HG02870 (cell line): ENCODE measurements around the gene FNIP2.
A peak's percentile ranks its signal among the peaks of the same experiment; 100 is the strongest.

Experiments used
- ATAC-seq: cut with Tn5 transposase; IDR thresholded peaks from one replicate; pipeline ENCODE4 v1.9.1; 2021; ENCODE audit warnings: mild to moderate bottlenecking, moderate library complexity; ENCODE audit not compliant: unreplicated experiment

Gene FNIP2

GRCh38 chr4:158835226-158836001 lies 66.6 kb downstream of the FNIP2 start:
- no peak for ATAC-seq

DNA sequence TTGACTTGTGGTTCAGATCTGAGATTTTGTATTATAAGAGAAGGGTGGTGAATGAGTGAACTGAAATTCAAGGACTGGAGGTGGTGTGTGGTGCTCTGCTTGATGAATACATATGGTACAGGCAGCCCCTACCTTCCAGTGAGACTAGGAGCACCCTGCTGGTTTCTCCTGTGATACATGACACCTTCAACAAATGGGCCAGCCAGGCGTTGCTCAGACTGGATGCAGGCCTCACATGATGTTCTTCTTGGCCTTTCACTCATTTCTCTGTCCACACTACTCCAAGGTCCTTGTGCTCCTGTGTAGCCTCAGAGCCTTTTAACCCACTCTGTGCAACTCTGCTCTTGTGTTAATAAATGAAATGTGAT lies 67.2 kb downstream of the FNIP2 start:
- ATAC-seq, result no peak

- no peak for ATAC-seq
Observed at GRCh38 chr4:158836828-158837449, 68.1 kb downstream of the FNIP2 start.

- no peak for ATAC-seq
Observed at GRCh38 chr4:158837527-158838141, 68.8 kb downstream of the FNIP2 start.

GRCh38 chr4:158840131-158840530 lies 71.3 kb downstream of the FNIP2 start:
- no peak for ATAC-seq

DNA sequence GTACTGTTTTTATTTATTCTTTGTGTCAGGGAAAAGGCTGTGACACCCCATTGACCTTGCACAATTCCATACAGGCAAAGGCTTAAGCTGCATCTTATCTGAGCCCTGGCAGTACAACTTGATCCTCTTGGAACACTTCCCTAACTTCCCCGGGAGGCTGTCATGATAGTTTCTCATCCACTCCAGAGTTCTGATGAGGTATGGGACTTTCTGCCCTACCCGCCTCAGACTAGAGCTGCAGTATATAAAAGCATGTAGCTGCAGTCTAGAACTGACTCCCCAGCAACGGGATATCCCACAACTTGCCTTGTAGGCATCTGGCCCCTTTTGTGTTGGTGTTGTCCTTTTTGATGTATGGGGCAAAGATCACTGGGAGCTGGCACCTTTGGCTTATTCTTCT lies 72.7 kb downstream of the FNIP2 start:
- no peak for ATAC-seq

DNA sequence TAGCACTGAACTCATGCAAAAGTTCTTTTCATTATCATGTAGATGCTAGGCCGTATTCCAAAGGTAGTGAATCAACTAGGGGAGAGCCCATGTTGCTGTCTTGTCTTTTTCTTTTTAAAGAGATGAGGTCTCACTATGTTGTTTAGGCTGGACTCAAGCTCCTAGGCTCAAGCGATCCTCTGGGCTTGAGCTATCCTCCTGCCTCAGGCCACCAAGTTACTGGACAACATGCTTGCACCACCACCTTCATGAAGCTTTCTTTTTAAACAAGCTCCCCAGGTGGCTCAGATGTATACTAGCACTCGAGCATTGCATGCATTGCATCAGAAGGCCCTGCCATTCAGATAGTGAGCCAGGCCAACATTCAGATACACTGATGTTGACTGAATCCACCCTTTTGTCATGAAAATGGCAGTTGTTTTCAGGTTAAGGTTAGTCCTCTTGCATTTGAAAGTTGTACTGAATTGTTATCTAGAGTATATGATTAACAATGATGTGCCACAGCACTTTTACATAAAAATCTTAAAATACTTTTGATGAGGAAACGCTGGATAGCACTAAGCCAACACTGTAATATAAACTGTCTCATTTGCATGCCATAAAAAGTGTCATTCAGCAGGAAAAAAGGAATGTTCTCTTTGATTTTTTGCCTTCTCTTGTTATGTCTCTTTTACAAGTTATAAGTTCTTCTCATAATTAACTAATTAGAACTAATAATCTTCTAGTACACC lies 76.7 kb downstream of the FNIP2 start:
- no peak for ATAC-seq

DNA sequence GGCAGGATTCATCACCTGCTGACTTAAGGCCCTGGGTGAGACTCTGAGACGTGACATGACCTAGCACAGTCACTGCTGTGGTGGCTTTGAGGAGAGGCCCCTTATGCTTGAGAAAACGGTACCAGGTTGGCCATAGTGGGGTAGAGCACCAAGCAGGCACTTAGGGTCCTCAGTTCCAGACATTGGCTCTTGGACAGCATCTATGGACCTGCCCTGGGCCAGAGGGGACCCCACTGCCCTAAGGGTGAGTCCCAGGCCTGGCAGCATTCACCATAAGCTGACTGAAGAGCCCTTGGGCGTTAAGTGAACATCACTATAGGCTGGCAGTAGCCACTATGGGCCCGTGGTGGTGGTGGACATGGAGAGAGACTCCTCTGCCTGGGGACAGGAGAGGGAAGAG lies 78.7 kb downstream of the FNIP2 start:
- no peak for ATAC-seq

DNA sequence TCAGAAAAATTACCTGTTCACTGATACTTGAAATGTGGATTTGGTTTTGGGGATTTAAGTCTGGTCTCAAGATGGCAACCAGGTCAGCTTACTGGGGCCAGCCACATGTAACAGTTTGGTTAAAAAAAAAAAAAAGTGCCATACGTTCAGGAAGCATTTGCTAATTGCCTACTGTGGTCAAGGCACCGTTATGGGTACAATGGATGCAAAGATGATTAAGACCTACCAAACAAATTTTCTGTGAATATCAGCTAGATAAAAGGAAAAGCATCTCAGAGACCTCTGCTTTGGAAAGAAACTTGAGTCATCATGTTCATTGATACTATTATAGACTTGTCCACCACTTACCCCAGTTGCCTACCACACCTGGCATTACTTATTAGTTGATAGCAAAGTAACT lies 80.9 kb downstream of the FNIP2 start:
- no peak for ATAC-seq

DNA sequence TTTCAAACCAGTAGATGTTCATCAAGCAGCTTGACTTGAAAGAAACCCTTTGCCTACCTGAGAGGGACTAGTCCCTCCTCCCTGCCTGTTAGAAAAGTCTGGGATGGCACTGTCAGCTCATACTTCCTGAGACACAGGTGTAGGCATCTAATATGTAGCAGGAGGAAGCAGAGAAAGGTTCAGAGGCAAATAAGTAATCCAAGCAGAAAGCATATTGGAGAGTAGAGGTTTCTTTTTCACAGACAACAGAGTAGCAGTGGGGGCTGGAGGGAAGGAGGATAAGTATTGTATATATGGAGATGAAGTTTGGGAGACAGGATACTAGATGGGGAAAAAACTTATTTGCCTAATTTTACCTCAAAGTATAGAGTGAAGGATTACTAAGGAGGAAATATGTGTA lies 81.5 kb downstream of the FNIP2 start:
- ATAC-seq, result no peak

- ATAC-seq, result no peak
Observed at GRCh38 chr4:158850800-158851644, 82.2 kb downstream of the FNIP2 start.

DNA sequence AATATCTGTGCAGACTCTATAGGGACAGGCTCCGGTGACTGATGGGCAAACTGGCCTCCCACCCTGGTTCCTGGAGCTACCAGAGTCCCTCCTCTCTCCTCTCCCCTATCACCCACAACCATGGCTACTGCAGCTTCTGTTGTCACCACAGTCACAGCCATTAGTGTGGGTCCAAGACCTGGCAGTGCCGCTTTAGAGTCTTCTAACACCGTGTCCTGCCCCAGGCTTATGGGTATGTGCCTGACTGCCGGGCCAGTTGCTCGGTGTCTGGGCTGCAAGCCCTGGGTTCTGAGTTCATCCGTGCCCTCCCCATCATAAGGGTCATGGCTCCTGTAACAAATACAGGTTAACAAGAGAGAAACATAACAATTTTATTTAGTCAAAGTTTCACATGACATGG lies 85.4 kb downstream of the FNIP2 start:
- ATAC-seq, result no peak

- ATAC-seq, result peak; percentile 50
Observed at GRCh38 chr4:158856852-158857251, 88.0 kb downstream of the FNIP2 start.

DNA sequence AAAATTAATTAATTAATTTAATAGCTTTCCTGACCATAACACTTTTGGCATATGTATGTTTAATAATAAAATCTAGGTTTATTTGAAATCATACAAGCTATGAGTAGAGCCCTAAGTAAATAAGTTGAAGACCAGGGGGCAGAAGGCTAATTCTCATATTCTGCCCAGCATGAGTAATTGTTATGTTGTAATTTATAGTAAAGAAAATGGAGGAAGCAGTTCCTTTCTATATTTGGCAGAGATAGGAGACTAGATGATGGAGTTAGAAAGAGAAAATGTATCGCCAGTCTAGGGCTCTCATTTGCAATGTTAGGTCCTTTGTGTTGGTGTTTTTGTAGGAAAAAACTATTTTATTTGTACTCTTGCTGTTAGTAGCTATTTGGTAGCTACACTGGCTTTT lies 89.1 kb downstream of the FNIP2 start:
- no peak for ATAC-seq

GRCh38 chr4:158858410-158859199 lies 89.8 kb downstream of the FNIP2 start:
- no peak for ATAC-seq

- ATAC-seq, result no peak
Observed at GRCh38 chr4:158859661-158860060, 90.8 kb downstream of the FNIP2 start.

- peak; percentile 83 for ATAC-seq
Observed at GRCh38 chr4:158860856-158861255, 92.0 kb downstream of the FNIP2 start.

DNA sequence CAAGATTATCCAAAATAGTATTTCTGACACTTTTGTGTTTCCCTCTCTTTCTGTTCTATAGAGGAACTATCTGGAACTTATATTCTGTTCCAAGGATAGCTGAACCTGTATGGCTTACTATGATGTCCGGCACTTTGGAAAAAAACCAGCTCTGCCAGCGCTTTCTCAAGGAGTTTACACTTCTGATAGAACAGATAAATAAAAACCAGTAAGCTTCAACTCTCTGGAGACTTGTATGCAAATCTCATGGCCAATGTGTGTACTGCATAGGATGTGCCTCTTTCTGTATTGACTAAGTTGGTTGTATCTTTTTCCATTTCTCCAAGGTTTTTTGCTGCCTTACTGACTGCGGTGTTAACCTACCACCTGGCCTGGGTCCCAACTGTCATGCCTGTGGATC lies 92.5 kb downstream of the FNIP2 start:
- ATAC-seq, result peak; percentile 41

- ATAC-seq, result no peak
Observed at GRCh38 chr4:158861766-158862165, 92.9 kb downstream of the FNIP2 start.

DNA sequence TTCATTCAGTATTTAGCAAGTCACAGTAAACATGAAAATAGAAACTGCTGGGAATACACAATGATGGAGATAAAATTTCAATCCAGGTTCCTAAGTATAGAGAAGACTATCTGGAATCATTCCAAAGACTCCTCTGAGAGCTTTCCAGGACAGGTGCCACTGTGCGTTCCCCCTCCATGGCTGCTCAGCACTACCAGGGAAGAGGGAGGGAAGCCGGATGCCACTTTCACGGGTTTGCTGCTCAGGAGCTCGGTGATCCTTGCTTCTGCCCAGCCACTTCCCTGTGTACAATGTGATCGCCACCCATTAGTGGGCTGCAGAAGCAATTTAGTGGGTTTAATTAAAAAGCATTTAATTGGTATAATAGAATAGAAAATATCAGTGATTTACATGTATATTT lies 94.5 kb downstream of the FNIP2 start:
- no peak for ATAC-seq
